ENCODE measurements around the gene TTF1.
"Not testable (repeated sequence)": the region's sequence is repeated elsewhere in the genome, so short reads cannot be mapped to it uniquely, and the experiment has no call there.

TTF1 gene

DNA sequence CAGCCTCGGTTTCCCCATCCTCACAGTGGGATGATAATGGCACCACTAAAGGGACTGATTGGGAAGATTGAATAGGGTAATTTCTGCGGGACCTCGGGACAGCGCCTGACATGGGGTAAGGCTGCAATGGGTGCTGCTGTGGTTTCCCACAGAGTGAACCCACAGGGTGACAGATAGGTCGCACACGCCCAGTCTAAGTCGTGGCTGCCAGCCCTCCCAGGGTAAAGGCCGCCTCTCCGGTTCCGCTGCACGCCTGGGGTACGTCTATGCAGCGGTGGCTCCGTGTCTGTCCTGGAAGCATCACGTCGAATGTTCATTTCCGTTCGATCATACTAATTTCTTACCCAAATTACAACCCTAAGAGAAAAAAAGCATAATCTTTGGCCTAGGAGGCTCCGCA is 4.0 kb upstream of the TTF1 start:
- FAIRE-seq, result no peak

DNA sequence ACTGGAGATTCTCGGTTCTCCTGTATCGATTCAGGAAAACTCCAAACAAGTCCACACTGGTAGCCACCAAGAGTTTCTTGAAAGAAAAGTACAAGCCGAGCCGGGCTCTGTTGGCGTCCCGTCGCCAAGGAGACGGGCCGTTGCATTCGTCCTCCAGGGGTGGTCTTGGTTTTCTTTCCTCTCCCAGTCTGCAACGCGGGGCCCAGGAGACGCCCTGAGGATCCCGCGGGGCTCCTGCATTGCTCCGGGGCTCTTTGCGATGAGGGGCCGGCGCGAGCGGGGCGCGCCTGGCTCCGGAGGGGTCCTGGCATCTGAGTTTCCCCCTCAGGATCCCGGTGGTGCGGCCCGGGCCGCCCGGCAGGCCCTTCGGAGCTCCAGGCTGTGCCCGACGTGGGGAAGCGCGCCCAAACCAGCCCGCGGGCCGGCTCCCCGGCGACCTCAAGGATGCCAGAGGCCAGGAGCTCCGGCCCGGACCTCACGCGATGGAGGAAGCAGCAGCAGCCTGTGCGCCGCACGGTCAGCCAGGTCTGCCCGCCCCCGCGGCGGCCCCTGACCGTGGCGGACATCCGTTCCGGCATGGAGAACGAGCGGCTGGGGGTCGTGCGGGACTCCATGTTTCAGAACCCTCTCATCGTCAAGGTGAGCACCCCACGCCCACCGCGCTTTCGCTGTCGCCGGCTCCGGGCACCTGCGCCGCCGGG is 3.3 kb upstream of the TTF1 start, which contains the start of gene CFAP77:
TSS of gene CFAP77 (plus strand) at position 384 of the 701 bp plus-strand sequence. CDS start at position 445, 61 bp downstream.
- no peak for FAIRE-seq

DNA sequence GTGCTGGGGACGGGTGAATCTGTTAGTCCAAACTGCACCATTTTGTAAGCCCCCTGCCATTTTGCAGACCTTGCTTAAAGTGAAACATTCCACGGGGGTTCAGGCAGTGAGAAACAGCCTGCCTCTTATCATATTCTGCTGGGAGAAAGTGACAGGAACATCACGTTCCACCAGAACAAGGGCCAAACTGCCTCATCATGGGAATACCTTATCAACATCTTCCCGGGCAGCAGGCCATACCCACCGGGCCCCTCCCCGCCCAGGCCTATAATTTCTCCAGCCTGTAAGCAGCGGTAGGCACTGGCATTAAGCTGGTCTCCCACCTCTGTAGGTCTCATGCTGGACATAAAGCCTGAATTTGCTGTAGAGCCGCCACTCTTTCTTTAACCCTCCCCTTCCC is 1.9 kb upstream of the TTF1 start:
- FAIRE-seq, result no peak

DNA sequence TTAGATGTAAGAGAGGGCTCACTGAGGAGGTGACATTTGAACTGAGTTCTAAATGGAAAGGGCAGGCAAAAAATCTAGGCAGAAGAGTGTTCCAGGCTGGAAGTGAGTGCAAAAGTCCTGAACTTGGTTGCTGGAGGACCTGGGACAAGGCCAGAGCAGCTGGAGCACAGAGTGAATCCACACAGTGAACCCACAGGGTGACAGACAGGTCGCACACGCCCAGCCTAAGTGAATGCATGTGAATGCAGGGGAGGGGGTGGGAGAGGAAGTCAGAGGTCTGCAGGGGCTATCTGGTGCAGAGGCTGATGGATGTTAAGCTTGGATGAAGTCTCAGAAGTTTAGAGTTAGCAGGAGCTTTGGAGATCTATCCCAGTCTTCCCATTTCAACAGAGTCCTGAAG is 556 bp upstream of the TTF1 start:
- no peak for FAIRE-seq

DNA sequence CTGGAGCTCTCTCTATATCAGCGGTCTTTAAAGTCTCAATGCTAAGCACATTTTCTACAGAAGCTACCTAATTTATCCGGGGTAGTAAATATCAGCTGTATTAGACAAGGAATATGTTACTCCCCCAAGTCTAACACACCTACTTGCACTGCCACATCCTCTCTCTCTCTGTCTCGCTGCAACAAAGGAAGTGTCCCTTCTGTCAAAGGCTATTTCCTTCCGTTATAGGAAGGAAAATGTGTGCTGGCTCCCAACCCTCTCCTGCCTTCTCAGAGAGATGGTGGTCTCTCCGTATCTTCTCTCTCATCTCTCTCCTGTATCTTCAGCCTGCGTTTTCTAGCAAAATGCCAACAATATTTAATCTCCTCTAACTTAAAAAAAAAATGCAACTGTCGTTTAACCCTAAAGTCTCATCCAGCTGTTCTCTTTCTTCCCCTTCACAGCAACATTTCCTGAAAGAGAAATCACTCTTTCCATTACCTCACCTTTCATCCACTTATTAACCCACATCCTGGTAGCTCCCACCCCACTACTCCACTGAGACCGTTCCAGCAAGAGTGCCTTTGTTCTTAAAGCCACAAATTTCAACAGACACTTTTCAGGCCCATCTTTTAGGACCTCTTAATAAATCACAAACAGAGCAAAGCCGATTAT is 2.3 kb downstream of the TTF1 start:
- FAIRE-seq, result no peak

DNA sequence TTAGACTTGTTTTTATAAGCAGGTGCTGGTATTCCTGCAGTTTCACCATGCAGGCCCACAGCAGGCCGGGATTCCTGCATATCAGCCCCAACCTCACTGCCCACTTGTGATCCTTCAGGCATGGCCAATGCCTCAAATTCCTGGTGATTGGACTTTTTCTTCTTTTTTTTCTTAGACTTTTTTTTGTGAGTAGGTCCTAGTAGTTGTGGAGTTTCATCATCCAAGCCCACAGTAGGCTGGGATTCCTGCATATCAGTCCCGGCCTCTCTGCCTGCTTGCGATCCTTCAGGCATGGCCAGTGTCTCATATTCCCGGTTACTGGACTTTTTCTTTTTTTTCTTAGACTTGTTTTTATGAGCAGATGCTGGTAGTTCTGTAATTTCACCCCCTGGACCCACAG is 4.8 kb downstream of the TTF1 start:
- no peak for FAIRE-seq

DNA sequence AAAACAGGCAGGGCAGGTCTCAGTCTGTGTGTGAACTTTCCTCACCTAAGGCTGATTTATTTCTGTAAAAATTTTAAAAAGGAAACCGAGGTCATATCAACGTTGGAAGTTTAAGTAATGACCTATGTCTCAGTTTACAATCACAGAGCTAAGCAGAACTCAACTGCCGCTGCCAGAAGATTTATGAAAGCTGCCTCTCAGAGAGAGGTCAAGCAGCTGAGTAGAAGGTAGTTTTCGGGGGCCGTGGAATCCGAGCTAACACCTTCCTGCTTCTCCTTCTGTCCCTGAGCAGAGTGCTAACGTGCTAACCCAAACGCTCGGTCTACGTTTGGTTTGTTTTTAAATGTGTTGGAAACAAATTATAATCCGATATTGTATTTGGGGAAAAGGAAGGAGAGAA is 11.1 kb downstream of the TTF1 start:
- FAIRE-seq, result no peak

DNA sequence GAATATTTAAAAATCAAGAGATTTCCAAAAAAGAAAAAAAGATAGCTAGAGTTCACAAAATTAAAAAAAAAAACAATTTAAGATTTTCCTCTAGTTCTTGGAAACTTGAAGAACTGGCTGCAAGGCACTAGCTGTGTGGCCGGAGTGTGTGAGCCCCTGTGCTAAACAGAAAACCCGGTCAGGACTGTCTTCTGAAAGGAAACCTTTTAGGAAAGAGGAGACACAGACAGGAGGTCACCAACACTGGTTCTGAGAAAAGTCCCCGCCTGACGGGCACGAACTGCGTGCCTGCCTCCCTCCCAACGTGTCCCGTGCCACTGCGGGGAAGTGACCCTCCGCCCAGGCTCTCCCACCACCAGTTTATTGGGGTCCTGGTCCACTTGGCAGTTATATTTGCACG is 15.2 kb downstream of the TTF1 start:
- FAIRE-seq, result no peak

DNA sequence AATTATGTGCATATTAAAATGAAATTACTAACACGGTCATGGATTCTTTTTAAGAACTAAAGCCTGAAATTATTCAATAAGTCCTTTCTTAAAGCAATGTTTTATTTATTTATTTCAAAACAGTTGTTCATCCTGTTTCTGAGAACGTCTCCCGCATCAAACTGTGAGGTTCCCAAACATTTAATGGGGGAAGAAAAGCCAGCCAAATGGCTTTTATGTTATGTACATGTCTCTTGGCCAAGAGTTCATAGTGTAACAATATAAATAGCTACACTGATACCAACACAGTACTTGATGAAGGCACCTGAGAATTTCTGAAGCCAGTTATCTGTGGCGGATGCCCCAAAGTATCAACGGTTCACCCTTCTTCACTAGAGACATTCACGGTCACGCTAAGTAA is 15.7 kb downstream of the TTF1 start:
- FAIRE-seq, result no peak

DNA sequence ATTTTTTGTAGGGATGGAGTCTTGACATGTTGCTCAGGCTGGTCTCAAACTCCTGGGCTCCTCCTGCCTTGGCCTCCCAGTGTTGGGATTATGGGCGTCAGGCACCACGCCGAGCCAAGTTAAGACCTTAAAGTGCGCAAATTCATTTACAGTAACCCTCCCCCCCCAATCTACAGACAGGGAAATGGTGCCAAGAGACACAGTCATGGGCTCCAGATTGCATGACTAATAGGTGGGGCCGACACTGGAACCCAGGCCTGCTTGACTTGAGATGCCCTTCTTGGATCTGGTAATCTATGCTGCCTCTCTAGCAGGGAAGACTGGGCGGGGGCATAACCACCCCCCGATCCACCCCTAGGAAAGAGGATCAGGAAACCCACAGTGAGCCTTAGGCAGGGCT is 19.5 kb downstream of the TTF1 start:
- FAIRE-seq, result no peak

DNA sequence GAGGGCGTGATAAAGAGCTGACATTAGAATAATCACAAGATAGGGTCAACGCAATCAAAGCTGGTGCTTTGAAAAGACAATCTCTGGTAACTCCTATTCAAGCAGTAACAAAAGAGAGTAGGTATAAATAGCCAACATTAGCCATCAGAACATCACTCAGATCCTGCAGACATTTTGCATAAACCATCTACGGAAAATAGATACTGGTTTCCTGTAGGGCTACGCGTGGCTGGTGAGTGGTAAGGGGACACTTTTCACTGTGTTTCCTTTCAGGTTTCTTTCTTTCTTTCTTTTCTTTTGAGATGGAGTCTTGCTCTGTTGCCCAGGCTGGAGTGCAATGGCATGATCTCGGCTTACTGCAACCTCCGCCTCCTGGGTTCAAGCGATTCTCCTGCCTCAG is 22.3 kb downstream of the TTF1 start:
- no peak for FAIRE-seq

DNA sequence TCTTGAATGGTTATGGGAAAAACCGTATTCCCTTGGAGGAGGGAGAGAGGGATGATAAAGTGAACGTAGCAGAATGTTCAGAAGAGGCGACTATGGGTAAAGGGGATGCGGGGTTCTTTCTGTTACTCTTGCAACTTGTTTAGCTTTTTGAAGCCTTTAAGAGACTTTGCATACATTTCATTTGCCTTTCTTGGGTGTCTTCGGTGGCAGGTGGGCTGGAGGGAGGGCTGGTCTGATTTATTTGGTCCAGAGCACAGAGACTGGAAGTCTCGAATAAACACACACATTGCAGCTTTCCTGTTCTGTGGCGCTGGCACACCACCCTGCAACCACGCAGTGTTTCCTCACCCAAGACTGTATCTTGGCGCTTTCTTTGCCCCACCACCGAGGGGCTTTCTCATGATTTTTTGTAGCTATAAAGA is 23.2 kb downstream of the TTF1 start:
- no peak for FAIRE-seq

DNA sequence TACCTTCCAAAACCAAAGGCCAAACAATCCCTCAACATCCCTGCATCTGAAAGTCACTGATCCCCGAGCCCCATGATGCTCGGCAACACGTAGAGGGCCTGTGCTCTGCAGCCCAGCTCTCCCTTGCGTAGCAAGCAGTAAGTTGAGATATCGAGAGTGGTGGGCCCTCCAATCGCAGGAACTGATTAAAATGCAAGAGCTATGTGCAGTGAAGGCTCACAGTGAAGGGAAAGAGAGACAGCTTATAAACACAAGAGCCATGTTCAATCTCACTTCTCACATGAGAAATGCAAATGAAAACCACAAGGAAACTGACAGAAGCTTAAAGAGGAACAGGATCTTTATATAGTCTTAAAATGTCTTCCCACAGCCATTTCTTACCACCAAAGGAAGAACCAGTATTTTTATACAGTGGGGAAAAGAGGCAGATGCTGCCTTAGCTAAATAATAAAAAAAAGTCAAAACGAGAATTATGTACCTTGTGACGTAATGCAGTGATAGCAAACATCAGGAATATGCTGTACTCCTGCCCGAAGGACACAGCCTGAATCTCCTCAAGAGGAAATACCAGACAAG is 24.6 kb downstream of the TTF1 start:
- no peak for FAIRE-seq

DNA sequence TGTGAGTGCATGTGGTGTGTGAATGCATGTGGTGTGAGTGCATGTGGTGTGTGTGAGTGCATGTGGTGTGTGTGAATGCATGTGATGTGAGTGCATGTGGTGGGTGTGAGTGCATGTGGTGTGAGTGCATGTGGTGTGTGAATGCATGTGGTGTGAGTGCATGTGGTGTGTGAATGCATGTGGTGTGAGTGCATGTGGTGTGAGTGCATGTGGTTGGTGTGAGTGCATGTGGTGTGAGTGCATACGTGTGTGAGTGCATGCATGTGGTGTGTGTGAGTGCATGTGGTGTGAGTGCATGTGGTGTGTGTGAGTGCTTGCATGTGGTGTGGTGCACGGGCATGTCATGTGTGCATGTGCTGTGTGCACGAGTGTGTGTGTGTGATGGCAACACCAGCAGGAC is 28.2 kb downstream of the TTF1 start:
- FAIRE-seq, result not testable (repeated sequence)

DNA sequence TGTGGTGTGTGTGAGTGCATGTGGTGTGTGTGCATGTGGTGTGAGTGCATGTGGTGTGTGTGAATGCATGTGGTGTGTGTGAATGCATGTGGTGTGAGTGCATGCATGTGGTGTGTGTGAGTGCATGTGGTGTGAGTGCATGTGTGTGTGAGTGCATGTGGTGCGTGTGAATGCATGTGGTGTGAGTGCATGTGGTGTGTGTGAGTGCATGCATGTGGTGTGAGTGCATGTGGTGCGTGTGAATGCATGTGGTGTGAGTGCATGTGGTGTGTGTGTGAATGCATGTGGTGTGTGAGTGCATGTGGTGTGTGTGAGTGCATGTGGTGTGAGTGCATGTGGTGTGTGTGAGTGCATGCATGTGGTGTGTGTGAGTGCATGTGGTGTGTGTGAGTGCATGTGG is 28.9 kb downstream of the TTF1 start:
- FAIRE-seq, result not testable (repeated sequence)

DNA sequence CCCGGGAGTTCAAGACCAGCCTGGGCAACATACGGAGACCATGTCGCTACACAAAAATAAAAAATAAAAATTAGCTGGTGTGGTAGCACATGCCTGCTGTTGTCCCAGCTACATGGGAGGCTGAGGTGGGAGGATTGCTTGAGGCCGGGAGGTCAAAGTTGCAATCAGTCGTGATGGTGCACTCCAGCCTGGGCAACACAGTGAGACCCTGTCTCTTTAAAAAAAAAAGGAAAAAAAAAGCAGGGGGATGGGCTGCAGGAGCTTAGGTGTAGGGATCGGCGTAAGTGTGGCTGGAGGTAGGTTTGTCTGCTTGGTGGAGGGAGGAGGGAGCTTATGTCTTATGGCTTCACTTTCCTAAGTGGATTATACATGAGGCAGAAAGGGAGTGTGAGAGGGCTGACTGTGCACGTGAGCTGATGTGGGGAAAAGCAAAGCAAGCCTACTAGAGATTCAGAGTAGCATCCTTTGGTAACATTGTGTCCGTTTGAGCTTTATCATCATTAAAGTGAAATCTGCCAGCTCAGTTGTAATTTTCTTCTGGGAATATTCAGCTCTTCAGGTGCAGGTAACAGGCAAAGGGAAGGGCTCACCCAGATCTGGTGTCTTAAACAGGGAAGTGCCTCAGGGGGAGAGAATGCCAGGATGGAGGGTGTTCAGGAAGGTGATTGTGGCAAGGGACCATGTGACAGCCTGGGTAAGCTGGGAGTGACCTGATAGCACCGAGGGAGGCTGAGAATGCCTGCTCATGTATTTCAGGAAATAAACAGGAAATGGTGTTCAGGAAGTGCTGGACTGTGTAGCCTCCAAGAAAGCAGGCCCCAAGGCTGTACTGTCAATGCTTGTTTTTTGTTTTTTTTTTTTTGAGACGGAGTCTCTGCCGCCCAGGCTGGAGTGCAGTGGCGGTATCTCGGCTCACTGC is 34.2 kb downstream of the TTF1 start:
- no peak for FAIRE-seq

DNA sequence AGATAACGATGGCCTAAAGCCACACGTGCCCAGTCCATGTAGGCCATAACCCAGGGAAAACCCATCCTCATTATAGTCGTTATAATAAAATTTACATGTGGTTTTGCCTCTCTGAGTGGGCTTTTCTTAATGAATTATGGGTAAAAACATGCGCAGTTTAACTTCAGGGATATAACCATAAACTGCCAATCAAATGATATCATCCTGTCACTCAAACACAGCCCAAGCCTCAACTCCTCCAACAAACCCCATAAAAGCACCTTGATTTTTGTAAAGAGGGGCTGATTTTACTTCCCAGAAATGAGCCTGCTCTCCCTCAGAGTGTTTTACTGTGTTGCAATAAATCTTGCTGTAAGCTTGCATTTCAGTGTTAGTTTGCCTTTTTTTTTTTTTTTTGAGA is 36.0 kb downstream of the TTF1 start:
- FAIRE-seq, result no peak

DNA sequence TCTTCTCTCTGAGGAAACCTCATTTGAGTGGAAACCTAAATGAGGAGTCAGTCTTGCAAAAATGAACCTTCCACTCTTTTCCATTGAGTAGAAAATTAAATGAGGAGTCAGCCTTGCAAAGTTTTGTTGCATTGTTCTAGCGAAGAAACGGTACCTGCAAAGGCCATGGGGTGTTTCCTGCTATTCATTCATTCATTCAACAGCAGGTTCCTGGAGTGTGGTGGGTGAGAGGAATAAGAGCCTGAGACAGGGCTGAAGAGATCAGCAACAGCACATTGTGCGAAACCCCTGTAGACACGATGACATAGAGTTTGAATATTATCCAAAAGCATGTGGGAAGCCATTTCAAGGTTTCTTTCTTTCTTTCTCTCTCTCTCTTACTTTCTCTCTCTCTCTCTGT is 37.2 kb downstream of the TTF1 start:
- FAIRE-seq, result no peak

DNA sequence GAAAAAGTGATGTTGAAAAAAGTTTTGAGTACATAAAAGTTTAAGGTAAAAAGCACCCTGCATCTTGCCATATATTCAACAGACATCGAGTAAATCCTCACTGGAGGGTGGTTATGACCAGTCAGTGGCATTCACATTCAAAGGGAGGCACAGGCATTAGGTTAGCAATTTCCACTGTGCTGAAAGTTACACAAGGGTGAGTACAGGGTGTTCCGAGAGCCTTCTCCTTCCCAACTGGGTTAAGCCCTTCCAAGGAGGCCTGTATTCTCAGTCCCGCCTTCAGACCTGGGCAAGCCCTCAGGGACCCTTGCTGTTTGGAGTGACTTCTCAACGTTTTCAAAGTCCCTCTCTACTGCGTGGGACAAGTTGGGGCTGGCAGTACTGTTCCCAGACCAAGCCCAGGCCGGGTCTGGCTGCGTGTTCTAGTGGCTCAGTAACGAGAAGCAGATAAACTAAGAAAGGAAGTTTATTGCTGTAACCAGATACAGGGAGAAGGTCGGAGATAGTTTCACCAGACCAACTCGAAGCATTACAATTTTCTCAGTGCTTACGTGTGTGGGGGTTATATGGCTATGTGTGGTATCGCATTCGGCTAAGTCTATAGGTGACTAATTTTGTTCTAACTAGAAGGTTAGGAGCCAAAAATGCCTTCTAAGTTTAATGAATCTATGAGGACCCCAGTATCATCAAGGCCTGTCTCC is 38.9 kb downstream of the TTF1 start:
- FAIRE-seq, result no peak

DNA sequence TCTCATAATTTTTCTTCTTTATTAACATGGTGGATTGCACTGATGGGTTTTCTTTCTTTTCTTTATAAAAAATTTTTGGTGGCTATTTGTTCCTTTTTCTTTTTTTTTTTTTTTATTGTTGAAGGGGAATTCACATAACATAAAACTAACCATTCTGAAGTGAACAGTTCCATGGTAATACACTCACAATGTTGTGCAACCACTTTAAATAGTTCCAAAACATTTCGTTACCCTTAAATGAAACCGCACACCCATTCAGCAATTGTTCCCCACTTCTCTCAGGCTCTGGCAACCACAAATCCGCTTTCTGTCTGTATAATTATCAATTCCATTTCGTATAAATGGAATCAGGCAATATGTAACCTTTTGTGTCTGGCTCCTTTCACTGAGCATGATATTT is 40.2 kb downstream of the TTF1 start:
- peak; percentile 9 for FAIRE-seq

DNA sequence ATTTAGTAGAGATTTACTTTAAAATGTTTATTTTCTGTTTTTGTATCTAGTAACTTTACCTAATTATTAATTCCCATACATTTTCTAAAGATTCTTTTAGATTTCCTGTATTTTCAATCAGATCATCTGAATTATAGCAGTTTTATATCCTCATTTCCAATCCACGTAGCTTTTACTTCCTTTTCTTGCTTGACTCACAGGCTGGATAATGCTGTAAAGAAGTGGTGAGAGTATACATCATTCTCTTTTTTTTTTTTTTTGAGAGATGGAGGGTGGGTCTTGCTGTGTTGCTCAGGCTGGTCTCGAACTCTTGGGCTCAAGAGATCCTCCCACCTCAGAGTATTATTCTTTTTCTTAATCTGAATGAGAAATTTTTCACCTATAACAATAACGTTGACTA is 40.7 kb downstream of the TTF1 start:
- no peak for FAIRE-seq

DNA sequence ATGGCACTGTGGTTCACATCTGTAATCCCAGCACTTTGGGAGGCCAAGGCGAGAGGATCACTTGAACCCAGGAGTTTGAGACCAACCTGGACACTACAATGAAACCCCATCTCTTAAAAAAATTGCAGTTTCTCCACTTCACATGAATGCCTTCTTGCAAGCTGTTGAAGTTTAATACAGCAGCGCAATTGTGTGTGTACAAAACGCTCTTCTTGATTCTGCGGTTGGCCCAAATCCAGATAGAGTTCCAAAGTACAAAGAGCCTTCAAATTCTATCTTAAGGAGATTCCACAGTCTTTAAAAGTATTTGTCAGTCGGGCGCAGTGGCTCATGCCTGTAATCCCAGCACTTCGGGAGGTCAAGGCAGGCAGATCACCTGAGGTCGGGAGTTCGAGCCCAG is 42.6 kb downstream of the TTF1 start:
- FAIRE-seq, result no peak

DNA sequence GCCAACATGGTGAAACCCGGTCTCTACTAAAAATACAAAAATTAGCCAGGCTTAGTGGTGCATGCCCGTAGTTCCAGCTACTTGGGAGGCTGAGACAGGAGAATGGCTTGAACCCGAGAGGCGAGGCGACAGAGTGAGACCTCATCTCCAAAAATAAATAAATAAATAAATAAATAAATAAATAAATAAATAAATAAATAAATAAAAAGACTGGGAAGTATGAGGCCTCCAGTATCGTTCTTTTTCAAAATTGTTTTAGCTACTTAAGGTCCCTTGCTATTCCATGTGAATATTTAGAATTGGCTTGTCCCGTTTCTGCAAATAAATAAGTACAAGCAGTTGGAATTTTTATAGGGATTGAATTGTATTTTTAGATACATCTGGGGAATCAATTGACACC is 48.9 kb downstream of the TTF1 start:
- FAIRE-seq, result no peak

All from A204.1 (cell line).